Measurements from ENCODE around the gene CCSER1. TPM values are rescaled to one million over a fixed set of nuclear protein-coding genes. Genes with fewer than 3 reads are reported as not detected.

Gene CCSER1
- total and polyA plus RNA-seq, 4 donors, result 0.18 to 2.3 (median 1.2) TPM

- H3K27me3 ChIP-seq (ENCODE audit: control insufficient read depth in 4 of 4, insufficient read depth in 4 of 4, low read length in 3 of 4), result no peaks in the 10 kb centered on the region
- DNase-seq (ENCODE audit: low spot score), result no peak
- no peak overlapping the region for H3K27ac ChIP-seq (ENCODE audit: low read depth in 1 of 2, low read length in 2 of 2)
- H3K4me1 ChIP-seq (ENCODE audit: control insufficient read depth in 4 of 4, insufficient read depth in 4 of 4, low read length in 3 of 4), result no peaks in the 10 kb centered on the region
- H3K4me3 ChIP-seq (ENCODE audit: low read depth in 1 of 3, low read length in 3 of 3), result no peak overlapping the region
- H3K36me3 ChIP-seq (ENCODE audit: control insufficient read depth in 4 of 4, insufficient read depth in 3 of 4, low read depth in 1 of 4, low read length in 3 of 4), result no peaks in the 10 kb centered on the region
- TF ChIP-seq REST (IDR thresholded peaks at IDR 0.05) (peak; percentile 65), FOXA2 (IDR thresholded peaks at IDR 0.05) (no peak)
- no peaks in the 10 kb centered on the region for H3K9me3 ChIP-seq (ENCODE audit: control insufficient read depth in 4 of 4, low read length in 3 of 4)
- no peak overlapping the region for H3K9ac ChIP-seq (ENCODE audit: low read depth in 1 of 2, low read length in 2 of 2)
- 29% methylated on average over 4 of the region's 4 CpGs for WGBS
Observed at GRCh38 chr4:90137555-90137954, 10.4 kb downstream of the CCSER1 start.

- Histone ChIP-seq H3K9ac (ENCODE audit: low read depth in 1 of 2, low read length in 2 of 2) (no peak overlapping the region), H3K4me1 (ENCODE audit: control insufficient read depth in 4 of 4, insufficient read depth in 4 of 4, low read length in 3 of 4) (no peaks in the 10 kb centered on the region), H3K9me3 (ENCODE audit: control insufficient read depth in 4 of 4, low read length in 3 of 4) (no peaks in the 10 kb centered on the region), H3K4me3 (ENCODE audit: low read depth in 1 of 3, low read length in 3 of 3) (no peak overlapping the region), H3K27me3 (ENCODE audit: control insufficient read depth in 4 of 4, insufficient read depth in 4 of 4, low read length in 3 of 4) (no peaks in the 10 kb centered on the region), H3K27ac (ENCODE audit: low read depth in 1 of 2, low read length in 2 of 2) (no peak overlapping the region), H3K36me3 (ENCODE audit: control insufficient read depth in 4 of 4, insufficient read depth in 3 of 4, low read depth in 1 of 4, low read length in 3 of 4) (no peaks in the 10 kb centered on the region)
- TF ChIP-seq HNF4G (IDR thresholded peaks at IDR 0.05) (no peak), GABPA (IDR thresholded peaks at IDR 0.05 in 1 of 2, conservative IDR thresholded peaks at IDR 0.05 in 1 of 2) (no peak), HNF4A (conservative IDR thresholded peaks at IDR 0.05) (no peak), TAF1 (conservative IDR thresholded peaks at IDR 0.05) (no peak), SP1 (IDR thresholded peaks at IDR 0.05) (no peak), JUND (IDR thresholded peaks at IDR 0.05) (no peak), RXRA (IDR thresholded peaks at IDR 0.05) (no peak), ZBTB33 (IDR thresholded peaks at IDR 0.05) (no peak), EGR1 (IDR thresholded peaks at IDR 0.05; ENCODE audit: low read depth in 2 of 2) (no peak), REST (IDR thresholded peaks at IDR 0.05) (no peak)
- no peak for DNase-seq (ENCODE audit: low spot score)
- 32% methylated on average over 1 of the region's 1 CpG for WGBS
Observed at GRCh38 chr4:90142081-90142480, 14.9 kb downstream of the CCSER1 start.

Measured in liver (tissue), 9 donors.